Right lobe of liver (tissue), 6 donors: ENCODE data around the gene IP6K2. TPM values are rescaled to one million over a fixed set of nuclear protein-coding genes. Genes with fewer than 3 reads are reported as not detected.

ENCODE experiments used
- ATAC-seq, 4 donors: fragments of 200-7000 bp; cut with Tn5 transposase; one replicate each; pipeline ENCODE4 v1.9.1; 2020; ENCODE audit warnings: mild to moderate bottlenecking in 4 of 4, moderate library complexity in 4 of 4
- DNase-seq, 3 donors: peaks; one replicate each; pipeline ENCODE4 v3.0.0-alpha.2; 2020
- H3K27ac ChIP-seq, 3 donors: fragments of 200-600 bp; one replicate each; pipeline ENCODE4 v1.8.0; 2022
- H3K27me3 ChIP-seq, 2 donors: fragments of 200-600 bp; one replicate each; pipeline ENCODE4 v1.8.0; 2022
- H3K36me3 ChIP-seq, 4 donors: fragments of 200-600 bp; sonication (generic) in 1 of 4; one replicate each; pipeline versions ENCODE4 v1.5.1 to v1.8.0; 2017 to 2022; ENCODE audit warnings: control low read depth in 1 of 4
- H3K4me1 ChIP-seq, 4 donors: fragments of 200-600 bp; sonication (generic) in 1 of 4; one replicate each; pipeline versions ENCODE4 v1.5.1 to v1.8.0; 2017 to 2022; ENCODE audit warnings: control low read depth in 1 of 4
- H3K4me3 ChIP-seq, 3 donors: fragments of 200-600 bp; one replicate each; pipeline ENCODE4 v1.8.0; 2022
- H3K9me3 ChIP-seq, 4 donors: fragments of 200-600 bp; sonication (generic) in 1 of 4; one replicate each; pipeline versions ENCODE4 v1.5.1 to v1.8.0; 2017 to 2022; ENCODE audit warnings: control low read depth in 1 of 4
- POLR2A ChIP-seq: fragments of 450-650 bp; IDR thresholded peaks from one replicate; pipeline ENCODE4 v1.6.1; 2017; ENCODE audit warnings: antibody characterized with exemption, mild to moderate bottlenecking
- WGBS: methylation state at CpG from one replicate; pipeline ENCODE4 v1.1.6; 2018; ENCODE audit warnings: low coverage, low lambda C conversion rate; ENCODE audit not compliant: insufficient coverage; ENCODE audit errors: missing lambda C conversion rate; 5-methylcytosine and 5-hydroxymethylcytosine counted together
- intact Hi-C, 2 donors: fragments of 100-400 bp; cut with DNase I; formaldehyde crosslinking; loops; one replicate each; pipeline versions ENCODE4 v1.11.2 to v1.14.1; 2022
- microRNA-seq, 2 donors: library from miRNA; unstranded; fragments of <30 nt; microRNA quantifications; one replicate each; pipeline ENCODE4, GENCODE V29; 2019 to 2020
- small RNA-seq, 2 experiments: library from RNA; depleted of rRNA; stranded (forward); fragments of <200 nt; gene quantifications; one replicate each; pipeline ENCODE3, GENCODE V24; 2016
- total RNA-seq, 6 experiments: library from RNA; depleted of rRNA in 2 of 6; stranded (reverse); fragments of >200 nt in 2 of 6; fragmentation: NEBNext Ultra II Directional in 3 of 6; extraction: Animal tissue kit (Norgen Biotek cat#: 25700) in 3 of 6; gene quantifications; one replicate each; pipeline versions ENCODE4 v1.1.0 to v1.2.4, GENCODE V29; 2016 to 2023
- TF ChIP-seq, protein P1 (sequence below), 4 donors: fragments of 200-600 bp in 3 of 4; fragments of 450-650 bp in 1 of 4; IDR thresholded peaks; one replicate each; pipeline versions ENCODE4 v1.5.1 to v1.8.0; 2016 to 2022; ENCODE audit warnings: antibody characterized with exemption in 4 of 4, mild to moderate bottlenecking in 2 of 4
- donor health status: DM: no; HTN: yes; CAD: no.
- donor health status: DM: no; HTN: no; CAD: no.
- donor health status: DM: no; HTN: no; CAD: no.
- donor health status: DM: no; HTN: yes; CAD: no.
- donor health status: DM: no; HTN: yes; CAD: no.

Gene IP6K2
- total RNA-seq, 6 experiments from 2014 or later, result 25.4 to 31.4 (median 27.4) TPM

DNA sequence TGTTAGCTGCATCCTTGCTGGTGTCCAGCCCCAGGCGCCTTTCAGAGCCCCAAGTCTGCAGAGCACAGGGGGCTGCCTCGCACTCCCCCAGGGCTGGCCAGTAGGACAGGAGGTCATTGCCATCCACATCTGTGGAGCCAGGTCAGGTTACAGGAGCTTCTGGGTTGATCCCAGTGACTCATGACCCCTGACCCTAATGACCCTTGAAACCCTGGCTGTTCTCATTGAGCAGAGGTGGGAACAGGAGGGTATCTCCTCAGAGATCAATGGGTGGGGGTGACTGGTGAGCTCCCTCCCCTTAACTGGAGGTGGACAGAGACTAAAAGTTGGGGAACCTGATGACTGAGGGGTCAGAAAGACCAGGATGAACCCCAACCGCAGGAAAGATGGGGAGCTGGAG is 75.6 kb downstream of the IP6K2 start:
- Histone ChIP-seq H3K27me3 (no peaks in the 10 kb centered on the region), H3K4me1 (no peaks in the 10 kb centered on the region), H3K9me3 (no peaks in the 10 kb centered on the region), H3K27ac (no peak overlapping the region), H3K36me3 (no peaks in the 10 kb centered on the region), H3K4me3 (no peak overlapping the region)
- DNase-seq (no peak), ATAC-seq (peak in 1 of 4 donors; percentile 23)
- TF ChIP-seq, protein P1, sequence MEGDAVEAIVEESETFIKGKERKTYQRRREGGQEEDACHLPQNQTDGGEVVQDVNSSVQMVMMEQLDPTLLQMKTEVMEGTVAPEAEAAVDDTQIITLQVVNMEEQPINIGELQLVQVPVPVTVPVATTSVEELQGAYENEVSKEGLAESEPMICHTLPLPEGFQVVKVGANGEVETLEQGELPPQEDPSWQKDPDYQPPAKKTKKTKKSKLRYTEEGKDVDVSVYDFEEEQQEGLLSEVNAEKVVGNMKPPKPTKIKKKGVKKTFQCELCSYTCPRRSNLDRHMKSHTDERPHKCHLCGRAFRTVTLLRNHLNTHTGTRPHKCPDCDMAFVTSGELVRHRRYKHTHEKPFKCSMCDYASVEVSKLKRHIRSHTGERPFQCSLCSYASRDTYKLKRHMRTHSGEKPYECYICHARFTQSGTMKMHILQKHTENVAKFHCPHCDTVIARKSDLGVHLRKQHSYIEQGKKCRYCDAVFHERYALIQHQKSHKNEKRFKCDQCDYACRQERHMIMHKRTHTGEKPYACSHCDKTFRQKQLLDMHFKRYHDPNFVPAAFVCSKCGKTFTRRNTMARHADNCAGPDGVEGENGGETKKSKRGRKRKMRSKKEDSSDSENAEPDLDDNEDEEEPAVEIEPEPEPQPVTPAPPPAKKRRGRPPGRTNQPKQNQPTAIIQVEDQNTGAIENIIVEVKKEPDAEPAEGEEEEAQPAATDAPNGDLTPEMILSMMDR (IDR thresholded peaks at IDR 0.05), result no peak
- TF ChIP-seq POLR2A, result no peak
- 100% methylated on average over 1 of the region's 3 CpGs for WGBS
- intact Hi-C loops, result no loop called here

GRCh38 chr3:48639944-48640606 is 76.9 kb downstream of the IP6K2 start:
- no peaks in the 10 kb centered on the region for H3K36me3 ChIP-seq
- no peaks in the 10 kb centered on the region for H3K27me3 ChIP-seq
- H3K4me3 ChIP-seq, result no peak overlapping the region
- no CpG with 5 or more reads among the region's 38 CpGs for WGBS
- no peak overlapping the region for H3K27ac ChIP-seq
- H3K9me3 ChIP-seq, result no peaks in the 10 kb centered on the region
- ATAC-seq (no peak), DNase-seq (no peak)
- intact Hi-C loops, result no loop called here
- H3K4me1 ChIP-seq, result no peaks in the 10 kb centered on the region
- TF ChIP-seq, protein P1 (IDR thresholded peaks at IDR 0.05), result no peak
- TF ChIP-seq POLR2A, result no peak

Small RNA genes lying within 50 kb of the gene (microRNA-seq; reads per million reads assigned to microRNA genes)
- gene MIR4793, result 0 reads per million in 2 donors

Small RNA genes lying within 50 kb of the gene (small RNA-seq; reads per million reads assigned to genes)
- gene AC141002.1, result 0 reads per million in 2 experiments

Other genes with a start within 250 kb of the IP6K2 start
- gene SHISA5, start 213.0 kb downstream of the IP6K2 start, total RNA-seq, result 100 to 1,000 TPM in 4 of 6 experiments, 10 to 100 TPM in 2; 76.3 to 118 (median 101) TPM
- 10 to 100 TPM in 1 of 6 experiments, 1 to 10 TPM in 4, under 1 TPM in 1; 0.59 to 10.8 (median 1.4) TPM for gene PFKFB4, start 160.4 kb downstream of the IP6K2 start, total RNA-seq
- gene UCN2, start 153.4 kb downstream of the IP6K2 start, total RNA-seq, result not detected
- 1 to 10 TPM in 4 of 6 experiments, under 1 TPM in 2; 0.31 to 1.7 (median 1.1) TPM for gene COL7A1, start 121.9 kb downstream of the IP6K2 start, total RNA-seq
- gene UQCRC1, start 107.6 kb downstream of the IP6K2 start, total RNA-seq, result 100 to 1,000 TPM; 176 to 329 (median 213) TPM
- gene TMEM89, start 95.5 kb downstream of the IP6K2 start, total RNA-seq, result not detected
- gene SLC26A6, start 81.8 kb downstream of the IP6K2 start, total RNA-seq, result 1 to 10 TPM; 6.6 to 9.9 (median 8.6) TPM
- under 1 TPM; 0.15 to 0.68 (median 0.34) TPM for gene CELSR3, start 54.3 kb downstream of the IP6K2 start, total RNA-seq
- 10 to 100 TPM in 4 of 6 experiments, 1 to 10 TPM in 2; 6.8 to 27.3 (median 12.3) TPM for gene NCKIPSD, start 31.3 kb downstream of the IP6K2 start, total RNA-seq
- 10 to 100 TPM; 21.9 to 31.1 (median 27.2) TPM for gene PRKAR2A, start 130.7 kb upstream of the IP6K2 start, total RNA-seq
- gene SLC25A20, start 181.7 kb upstream of the IP6K2 start, total RNA-seq, result 100 to 1,000 TPM in 2 of 6 experiments, 10 to 100 TPM in 4; 54.4 to 114 (median 82.3) TPM
- gene ARIH2, start 201.6 kb upstream of the IP6K2 start, total RNA-seq, result 10 to 100 TPM; 34.4 to 44.9 (median 38.2) TPM